Body of pancreas (tissue), 4 donors: Measurements from ENCODE around the gene PHF19. TPM values are rescaled to one million over a fixed set of nuclear protein-coding genes. Genes with fewer than 3 reads are reported as not detected.
A peak's percentile ranks its signal among the peaks of the same experiment; 100 is the strongest.

Experiments
- ATAC-seq: fragments of 150-250 bp; one replicate; pipeline ENCODE4 v1.9.1; 2016
- DNase-seq, 4 donors: peaks; one replicate each; pipeline ENCODE4 v3.0.0-alpha.2; 2019
- H3K27ac ChIP-seq, 4 donors: fragments of 200-600 bp; sonication (generic); 1 replicate in 3 of 4; 2 replicates in 1 of 4; pipeline versions ENCODE4 v1.5.1 to v1.6.1; 2016 to 2019; ENCODE audit warnings: mild to moderate bottlenecking in 1 of 4, mixed read lengths in 1 of 4, moderate library complexity in 1 of 4
- H3K27me3 ChIP-seq, 2 donors: fragments of 200-600 bp; sonication (generic); one replicate each; pipeline ENCODE4 v1.6.0; 2016; ENCODE audit warnings: mild to moderate bottlenecking in 1 of 2
- H3K36me3 ChIP-seq, 2 donors: fragments of 200-600 bp; sonication (generic); replicated peaks in 1 of 2; 2 replicates each; pipeline ENCODE4 v1.5.1; 2016; ENCODE audit warnings: low read depth in 2 of 2; ENCODE audit not compliant: insufficient read depth in 1 of 2
- H3K4me1 ChIP-seq: fragments of 200-600 bp; sonication (generic); one replicate; pipeline ENCODE4 v1.6.0; 2016
- H3K4me3 ChIP-seq, 2 donors: fragments of 200-600 bp; sonication (generic); 1 replicate in 1 of 2; 2 replicates in 1 of 2; pipeline ENCODE4 v1.5.1; 2016 to 2019
- H3K9me3 ChIP-seq, 3 donors: fragments of 200-600 bp; sonication (generic); 1 replicate in 2 of 3; 2 replicates in 1 of 3; pipeline ENCODE4 v1.5.1; 2016
- POLR2A ChIP-seq, 3 donors: fragments of 450-650 bp; IDR thresholded peaks; one replicate each; pipeline ENCODE4 v1.6.1; 2016; ENCODE audit warnings: antibody characterized with exemption in 3 of 3, mild to moderate bottlenecking in 2 of 3
- WGBS, 2 donors: methylation state at CpG; one replicate each; pipeline ENCODE4 v1.1.5; 2017; 5-methylcytosine and 5-hydroxymethylcytosine counted together
- intact Hi-C: fragments of 100-400 bp; cut with DNase I; formaldehyde crosslinking; loops from one replicate; pipeline ENCODE4 v1.15.1; 2023
- total RNA-seq, 2 donors: library from RNA; depleted of rRNA; stranded (reverse); fragments of >200 nt; gene quantifications; one replicate each; pipeline ENCODE4 v1.1.0, GENCODE V29; 2016
- TF ChIP-seq, protein P1 (sequence below), 7 experiments: fragments of 450-650 bp in 4 of 7; fragments of 200-600 bp in 3 of 7; sonication (generic) in 3 of 7; IDR thresholded peaks; one replicate each; pipeline ENCODE4 v1.5.1; 2016 to 2019; ENCODE audit warnings: antibody characterized with exemption in 7 of 7

PHF19 gene
- total RNA-seq, 2 donors from 2014 or later = 5.4 to 6.9 TPM

DNA sequence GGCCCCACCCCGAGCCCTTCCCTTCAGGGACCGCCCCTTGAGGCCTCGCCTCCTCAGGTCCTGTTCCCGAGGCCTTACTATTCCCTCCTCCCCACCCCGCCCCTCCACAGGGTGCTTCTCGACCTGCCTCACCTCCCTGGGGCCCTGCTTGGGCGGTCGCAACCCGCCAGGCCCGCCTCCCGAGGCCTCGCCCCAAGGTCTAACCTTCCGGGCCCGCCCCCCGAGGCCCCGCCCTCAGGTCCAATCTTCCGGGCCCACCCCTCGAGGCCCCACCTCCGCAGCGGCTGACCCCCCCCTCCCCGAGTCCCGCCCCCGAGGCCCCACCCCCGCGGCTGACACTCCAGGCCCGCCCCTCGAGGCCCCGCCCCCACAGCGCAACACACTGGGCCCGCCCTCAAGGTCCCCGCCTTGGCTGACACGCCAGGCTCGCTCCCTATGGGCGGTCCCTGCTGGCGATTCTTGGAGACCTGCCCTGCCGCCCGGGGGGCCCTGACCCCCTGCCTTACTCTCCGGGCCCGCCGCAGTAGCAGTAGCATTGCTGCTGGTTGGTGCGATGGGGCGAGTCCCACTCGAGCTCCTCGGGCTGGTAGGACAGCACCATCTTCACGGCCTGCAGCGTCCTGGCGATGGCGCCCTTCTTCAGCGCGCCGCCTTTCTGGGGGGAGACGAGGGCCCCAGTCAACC lies 8.2 kb downstream of the PHF19 start:
- peak overlapping the region; percentile 68 to 91 (median 80) for H3K27ac ChIP-seq
- 0 to 12% methylated on average over 12 to 42 of the region's 52 CpGs for WGBS, 2 donors
- peak; percentile 99 to 100 (median 100) for DNase-seq
- H3K9me3 ChIP-seq = no peaks in the 10 kb centered on the region
- no peaks in the 10 kb centered on the region for H3K27me3 ChIP-seq
- ATAC-seq = peak; percentile 96
- peak; percentile 51 to 65 (median 59) for TF ChIP-seq POLR2A (IDR thresholded peaks at IDR 0.05)
- TF ChIP-seq, protein P1, sequence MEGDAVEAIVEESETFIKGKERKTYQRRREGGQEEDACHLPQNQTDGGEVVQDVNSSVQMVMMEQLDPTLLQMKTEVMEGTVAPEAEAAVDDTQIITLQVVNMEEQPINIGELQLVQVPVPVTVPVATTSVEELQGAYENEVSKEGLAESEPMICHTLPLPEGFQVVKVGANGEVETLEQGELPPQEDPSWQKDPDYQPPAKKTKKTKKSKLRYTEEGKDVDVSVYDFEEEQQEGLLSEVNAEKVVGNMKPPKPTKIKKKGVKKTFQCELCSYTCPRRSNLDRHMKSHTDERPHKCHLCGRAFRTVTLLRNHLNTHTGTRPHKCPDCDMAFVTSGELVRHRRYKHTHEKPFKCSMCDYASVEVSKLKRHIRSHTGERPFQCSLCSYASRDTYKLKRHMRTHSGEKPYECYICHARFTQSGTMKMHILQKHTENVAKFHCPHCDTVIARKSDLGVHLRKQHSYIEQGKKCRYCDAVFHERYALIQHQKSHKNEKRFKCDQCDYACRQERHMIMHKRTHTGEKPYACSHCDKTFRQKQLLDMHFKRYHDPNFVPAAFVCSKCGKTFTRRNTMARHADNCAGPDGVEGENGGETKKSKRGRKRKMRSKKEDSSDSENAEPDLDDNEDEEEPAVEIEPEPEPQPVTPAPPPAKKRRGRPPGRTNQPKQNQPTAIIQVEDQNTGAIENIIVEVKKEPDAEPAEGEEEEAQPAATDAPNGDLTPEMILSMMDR (IDR thresholded peaks at IDR 0.05) = peak in 5 of 7 experiments; percentile 18 to 52 (median 49)
- intact Hi-C loops = no loop called here
- peak overlapping the region in 1 of 2 donors; percentile 55 for H3K4me3 ChIP-seq
- no peaks in the 10 kb centered on the region for H3K36me3 ChIP-seq
- peaks cover 12% of the 10 kb centered on the region for H3K4me1 ChIP-seq

DNA sequence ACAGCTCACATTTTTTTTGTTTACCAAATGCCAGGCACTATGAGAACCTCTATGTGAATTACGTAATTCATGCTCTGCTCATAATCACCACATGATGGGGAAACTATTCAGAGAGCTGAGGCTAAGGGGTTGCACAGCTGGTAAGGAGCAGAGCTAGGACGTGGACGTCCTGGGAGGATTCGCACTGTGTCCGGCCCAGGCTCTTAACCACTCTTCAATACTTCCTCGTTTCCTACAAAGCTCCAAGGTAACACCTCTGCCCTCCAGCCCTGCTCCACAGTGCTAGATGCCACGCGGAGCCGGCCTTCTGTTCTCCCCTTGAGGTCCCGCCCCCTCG lies 8.7 kb downstream of the PHF19 start:
- no peaks in the 10 kb centered on the region for H3K27me3 ChIP-seq
- TF ChIP-seq POLR2A (IDR thresholded peaks at IDR 0.05) = peak; percentile 22 to 56 (median 54)
- TF ChIP-seq, protein P1 (IDR thresholded peaks at IDR 0.05) = peak in 2 of 7 experiments; percentile 19 to 34
- ATAC-seq (peak; percentile 41), DNase-seq (no peak)
- H3K27ac ChIP-seq = peak overlapping the region; percentile 68 to 91 (median 80)
- intact Hi-C loops = no loop called here
- no peaks in the 10 kb centered on the region for H3K36me3 ChIP-seq
- 0 to 3% methylated on average over 10 to 11 of the region's 11 CpGs for WGBS, 2 donors
- H3K4me3 ChIP-seq = no peak overlapping the region
- no peaks in the 10 kb centered on the region for H3K9me3 ChIP-seq
- H3K4me1 ChIP-seq = peaks cover 12% of the 10 kb centered on the region

DNA sequence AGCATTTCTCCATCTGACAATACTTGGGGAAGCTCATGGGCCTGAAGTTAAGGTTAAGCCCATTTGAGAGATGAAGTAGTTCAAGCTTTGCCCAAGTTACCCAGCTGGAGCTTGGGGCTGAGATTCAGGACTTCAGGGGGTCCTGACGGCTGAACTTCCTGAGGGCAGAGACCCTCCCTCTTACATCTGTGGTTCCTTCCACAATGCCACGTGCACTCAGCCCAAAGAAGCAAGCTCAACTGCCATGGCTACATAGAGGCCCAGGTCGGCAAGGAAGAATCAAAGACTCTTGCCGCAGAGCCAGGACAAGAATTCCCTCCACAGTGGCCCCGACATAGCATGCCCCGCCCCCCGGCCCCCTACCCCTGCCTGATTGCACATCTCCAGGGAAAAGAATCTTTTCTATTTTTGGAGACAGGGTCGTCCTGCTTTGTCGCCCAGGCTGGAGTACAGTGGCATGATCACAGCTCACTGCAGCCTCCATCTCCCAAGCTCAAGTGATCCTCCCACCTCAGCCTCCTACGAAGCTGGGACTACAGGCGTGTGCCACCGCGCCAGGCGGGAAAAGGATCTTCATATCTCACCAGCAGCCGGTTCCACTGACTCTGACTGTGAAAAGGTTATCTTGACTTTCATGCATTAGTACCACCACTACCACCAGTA lies 9.2 kb downstream of the PHF19 start:
- no peaks in the 10 kb centered on the region for H3K36me3 ChIP-seq
- TF ChIP-seq, protein P1 (IDR thresholded peaks at IDR 0.05) = no peak
- no peak for TF ChIP-seq POLR2A (IDR thresholded peaks at IDR 0.05)
- peaks cover 12% of the 10 kb centered on the region for H3K4me1 ChIP-seq
- H3K9me3 ChIP-seq = no peaks in the 10 kb centered on the region
- H3K4me3 ChIP-seq = no peak overlapping the region
- peak overlapping the region; percentile 68 to 91 (median 80) for H3K27ac ChIP-seq
- intact Hi-C loops = no loop called here
- no peaks in the 10 kb centered on the region for H3K27me3 ChIP-seq
- no peak for ATAC-seq
- 85 to 89% methylated on average over 9 to 14 of the region's 15 CpGs for WGBS, 2 donors
- peak in 2 of 4 donors; percentile 17 to 36 for DNase-seq

DNA sequence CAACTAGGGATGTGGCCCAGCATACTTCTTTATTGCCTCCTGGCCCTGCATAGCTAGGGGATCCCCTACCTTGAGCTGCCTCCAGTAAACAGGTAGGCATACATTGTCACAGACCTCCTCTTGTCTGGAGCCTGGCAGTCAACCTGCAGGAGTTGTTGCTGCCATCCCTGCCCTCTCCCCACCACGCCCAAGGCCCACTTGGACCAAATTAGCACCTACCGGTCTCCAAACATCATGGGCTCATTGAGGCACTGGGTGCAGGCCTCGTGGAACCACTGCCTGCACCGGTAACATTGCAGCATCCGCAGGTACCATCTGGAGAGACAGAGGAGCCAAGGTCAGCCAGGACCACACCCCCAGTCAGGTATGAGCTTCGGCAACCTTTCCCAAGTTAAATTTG lies 10.3 kb downstream of the PHF19 start:
- Histone ChIP-seq H3K27me3 (no peaks in the 10 kb centered on the region), H3K36me3 (no peaks in the 10 kb centered on the region), H3K4me3 (no peak overlapping the region), H3K9me3 (no peaks in the 10 kb centered on the region), H3K27ac (no peak overlapping the region), H3K4me1 (peaks cover 12% of the 10 kb centered on the region)
- intact Hi-C loops = no loop called here
- DNase-seq = no peak
- TF ChIP-seq, protein P1 (IDR thresholded peaks at IDR 0.05) = no peak
- TF ChIP-seq POLR2A (IDR thresholded peaks at IDR 0.05) = no peak
- 93 to 96% methylated on average over 3 to 6 of the region's 6 CpGs for WGBS, 2 donors
- ATAC-seq = no peak
